H1 (cell line): ENCODE results near the gene ATP5MC2. TPM values are rescaled to one million over a fixed set of nuclear protein-coding genes. Genes with fewer than 3 reads are reported as not detected.

Source experiments
- ASH2L ChIP-seq: fragments of 200-600, 300-600 bp; sonication (generic); IDR thresholded peaks from one replicate; pipeline ENCODE4 v1.7.1; 2017; ENCODE audit warnings: low read length
- ATF3 ChIP-seq: IDR thresholded peaks from 2 replicates; pipeline ENCODE4 v1.6.1; 2011; ENCODE audit warnings: low read depth, mild to moderate bottlenecking, low read length; ENCODE audit not compliant: insufficient read depth
- BCL11A ChIP-seq, 2 experiments: IDR thresholded peaks; one replicate each; pipeline ENCODE4 v1.6.1; 2011; ENCODE audit warnings: low read depth in 2 of 2, low read length in 2 of 2, mild to moderate bottlenecking in 2 of 2
- E2F6 ChIP-seq: IDR thresholded peaks from 2 replicates; pipeline ENCODE4 v1.6.1; 2012; ENCODE audit warnings: inconsistent platforms
- EGR1 ChIP-seq: IDR thresholded peaks from 2 replicates; pipeline ENCODE4 v1.6.1; 2011; ENCODE audit warnings: low read depth, low read length, borderline replicate concordance
- JUN ChIP-seq: IDR thresholded peaks from 2 replicates; pipeline ENCODE4 v1.6.1; 2011; ENCODE audit warnings: low read depth, mild to moderate bottlenecking, improper control_type of control experiment, low read length
- JUND ChIP-seq: IDR thresholded peaks from 2 replicates; pipeline ENCODE4 v1.6.1; 2011; ENCODE audit warnings: mild to moderate bottlenecking, improper control_type of control experiment, low read length
- KDM4A ChIP-seq: IDR thresholded peaks from one replicate; pipeline ENCODE4 v1.7.1; 2012; ENCODE audit warnings: low read depth, mild to moderate bottlenecking, moderate library complexity, low read length, inconsistent platforms; ENCODE audit not compliant: severe bottlenecking
- MAX ChIP-seq: IDR thresholded peaks from 2 replicates; pipeline ENCODE4 v1.6.1; 2012; ENCODE audit warnings: inconsistent platforms
- NRF1 ChIP-seq: IDR thresholded peaks from 2 replicates; pipeline ENCODE4 v1.6.1; 2011; ENCODE audit warnings: mild to moderate bottlenecking, low read depth, low read length, improper control_type of control experiment
- RBBP5 ChIP-seq: IDR thresholded peaks from 2 replicates; pipeline ENCODE4 v1.7.1; 2012; ENCODE audit warnings: low read depth, mild to moderate bottlenecking, inconsistent platforms, low read length, moderate library complexity, borderline replicate concordance
- RFX5 ChIP-seq: IDR thresholded peaks from 2 replicates; pipeline ENCODE4 v1.6.1; 2011; ENCODE audit warnings: low read depth, low read length, improper control_type of control experiment, borderline replicate concordance
- RNF2 ChIP-seq: fragments of 200-900, 300-1000 bp; sonication (generic); IDR thresholded peaks from 2 replicates; pipeline ENCODE4 v1.7.1; 2016; ENCODE audit warnings: borderline replicate concordance, low read depth, mild to moderate bottlenecking, antibody characterized with exemption, low read length; ENCODE audit not compliant: poor library complexity, severe bottlenecking; ENCODE audit errors: missing control alignments
- RXRA ChIP-seq: IDR thresholded peaks from 2 replicates; pipeline ENCODE4 v1.6.1; 2011; ENCODE audit warnings: low read depth, mild to moderate bottlenecking, low read length, moderate library complexity; ENCODE audit not compliant: insufficient read depth
- SP2 ChIP-seq: IDR thresholded peaks from 2 replicates; pipeline ENCODE4 v1.6.1; 2012; ENCODE audit warnings: mild to moderate bottlenecking, low read length, inconsistent platforms
- SRF ChIP-seq: IDR thresholded peaks from 2 replicates; pipeline ENCODE4 v1.6.1; 2011; ENCODE audit warnings: mild to moderate bottlenecking, low read depth, low read length, moderate library complexity
- SUZ12 ChIP-seq: fragments of 200-600 bp; sonication (generic); IDR thresholded peaks from 2 replicates; pipeline ENCODE4 v1.6.1; 2012; ENCODE audit warnings: mild to moderate bottlenecking, inconsistent platforms, low read length, moderate library complexity, mixed read lengths
- TAF1 ChIP-seq: IDR thresholded peaks from 2 replicates; pipeline ENCODE4 v1.6.1; 2011; ENCODE audit warnings: mild to moderate bottlenecking, low read depth, low read length
- TAF7 ChIP-seq: optimal IDR thresholded peaks from 2 replicates; pipeline ENCODE3; 2011; ENCODE audit warnings: low read depth, mild to moderate bottlenecking, inconsistent platforms, low read length, moderate library complexity, borderline replicate concordance
- TBP ChIP-seq: IDR thresholded peaks from 2 replicates; pipeline ENCODE4 v1.6.1; 2011; ENCODE audit warnings: low read depth, low read length, improper control_type of control experiment
- TCF12 ChIP-seq: IDR thresholded peaks from 2 replicates; pipeline ENCODE4 v1.6.1; 2011; ENCODE audit warnings: low read depth, mild to moderate bottlenecking, low read length
- USF2 ChIP-seq: IDR thresholded peaks from 2 replicates; pipeline ENCODE4 v1.6.1; 2011; ENCODE audit warnings: low read length, improper control_type of control experiment
- polyA plus RNA-seq, 7 experiments: library from polyadenylated mRNA; depleted of rRNA in 3 of 7; stranded (reverse) in 5 of 7; unstranded in 2 of 7; fragments of >200 nt in 5 of 7; fragments of 200-250 nt in 2 of 7; gene quantifications; 1 replicate in 5 of 7; 2 replicates in 1 of 7; 4 replicates in 1 of 7; pipeline versions ENCODE4 v1.2.1 to v1.2.3, GENCODE V29; 2011 to 2013; ENCODE audit warnings: missing spikeins in 2 of 7, mixed read lengths in 2 of 7
- total RNA-seq: library from RNA; stranded (reverse); fragmentation: NEBNext Ultra II Directional; extraction: Animal tissue kit (Norgen Biotek cat#: 25700); gene quantifications from 2 replicates; pipeline ENCODE4 v1.2.1, GENCODE V29; 2021

ATP5MC2 gene
- total and polyA plus RNA-seq, 2 of the 8 experiments (the other 6 are each of a cell fraction or from before 2014, with no cell fraction given): 408 to 952 TPM

- TF ChIP-seq TAF7 (peak; percentile 67), ASH2L (peak; percentile 75), TAF1 (peak; percentile 76), E2F6 (no peak), SRF (no peak), JUN (no peak), RXRA (no peak), NRF1 (no peak), TBP (peak; percentile 73; the same call in 1 of the 2 replicates), USF2 (no peak), RBBP5 (no peak), SP2 (peak; percentile 86), RFX5 (no peak), BCL11A (IDR thresholded peaks at IDR 0.05; ENCODE audit: low read depth in 2 of 2, low read length in 2 of 2) (no peak), KDM4A (peak; percentile 43), ATF3 (no peak), TCF12 (no peak), EGR1 (peak; percentile 39; the same call in 1 of the 2 replicates), SUZ12 (no peak), RNF2 (no peak), MAX (no peak; the same call in none of the 2 replicates), JUND (peak; percentile 90)
These were observed 49.8 kb downstream of the ATP5MC2 start, which contains the start of gene ATF7 (continued) for GRCh38 chr12:53625946-53626701.
